Gastrocnemius medialis (tissue), 4 donors: ENCODE data around the gene HOXD10. TPM values are rescaled to one million over a fixed set of nuclear protein-coding genes. Genes with fewer than 3 reads are reported as not detected.

Experiments used
- ATAC-seq, 2 donors: fragments of 150-250 bp; one replicate each; pipeline ENCODE4 v1.9.1; 2016
- DNase-seq, 2 donors: peaks; one replicate each; pipeline ENCODE4 v3.0.0-alpha.2; 2019
- H3K27ac ChIP-seq, 4 donors: fragments of 200-600 bp; sonication (generic); 1 replicate in 1 of 4; 2 replicates in 3 of 4; pipeline ENCODE4 v1.5.1; 2016 to 2018; ENCODE audit warnings: mild to moderate bottlenecking in 2 of 4, moderate library complexity in 1 of 4
- H3K27me3 ChIP-seq, 3 donors: fragments of 200-600 bp; sonication (generic) in 2 of 3; 1 replicate in 1 of 3; 2 replicates in 2 of 3; pipeline versions ENCODE4 v1.5.1 to v1.6.0; 2016 to 2019; ENCODE audit warnings: mild to moderate bottlenecking in 1 of 3, moderate library complexity in 1 of 3
- H3K36me3 ChIP-seq, 2 donors: fragments of 200-600 bp; sonication (generic) in 1 of 2; one replicate each; pipeline ENCODE4 v1.5.1; 2017 to 2018
- H3K4me1 ChIP-seq, 2 donors: fragments of 200-600 bp; sonication (generic) in 1 of 2; one replicate each; pipeline ENCODE4 v1.5.1; 2016 to 2017; ENCODE audit warnings: mild to moderate bottlenecking in 2 of 2
- H3K4me3 ChIP-seq, 4 donors: fragments of 200-600 bp; sonication (generic) in 3 of 4; 1 replicate in 1 of 4; 2 replicates in 3 of 4; pipeline ENCODE4 v1.5.1; 2016 to 2019; ENCODE audit warnings: mild to moderate bottlenecking in 2 of 4
- H3K9me3 ChIP-seq, 3 donors: fragments of 200-600 bp; sonication (generic) in 2 of 3; 1 replicate in 1 of 3; 2 replicates in 2 of 3; pipeline ENCODE4 v1.5.1; 2016 to 2019
- CTCF ChIP-seq, 5 experiments: fragments of 450-650 bp in 3 of 5; fragments of 200-600 bp in 2 of 5; sonication (generic) in 2 of 5; IDR thresholded peaks in 4 of 5; conservative IDR thresholded peaks in 1 of 5; 1 replicate in 4 of 5; 2 replicates in 1 of 5; pipeline ENCODE4 v1.5.1; 2016 to 2019; ENCODE audit warnings: antibody characterized with exemption in 5 of 5, mild to moderate bottlenecking in 3 of 5, moderate library complexity in 3 of 5
- POLR2A ChIP-seq, 2 donors: fragments of 450-650 bp; IDR thresholded peaks; one replicate each; pipeline ENCODE4 v1.6.1; 2017; ENCODE audit warnings: antibody characterized with exemption in 2 of 2, mild to moderate bottlenecking in 2 of 2, moderate library complexity in 2 of 2
- in situ Hi-C, 4 donors: fragments of 200-750 bp; cut with MboI; loops; one replicate each; pipeline versions ENCODE4 v1.15.0 to v1.8.0; 2017; ENCODE audit warnings: low sequenced_read_pairs in 4 of 4
- intact Hi-C: fragments of 100-400 bp; cut with DNase I; formaldehyde crosslinking; loops from one replicate; pipeline ENCODE4 v1.15.1; 2023; ENCODE audit warnings: low total_unique reads
- total RNA-seq, 4 donors: library from RNA; depleted of rRNA; stranded (reverse); fragments of >200 nt; gene quantifications; one replicate each; pipeline versions ENCODE4 v1.1.0 to v1.2.3, GENCODE V29; 2016

HOXD10 gene
- total RNA-seq, 4 donors from 2014 or later: 0.15 TPM; not detected in 3

- H3K9me3 ChIP-seq: no peaks in the 10 kb centered on the region
- DNase-seq (peak in 1 of 2 donors; percentile 34), ATAC-seq (peak; percentile 63 to 71)
- peaks cover 6 to 14% of the 10 kb centered on the region in 2 donors for H3K4me1 ChIP-seq
- H3K27ac ChIP-seq: no peak overlapping the region
- peaks cover 96 to 98% (median 97%) of the 10 kb centered on the region in 3 donors for H3K27me3 ChIP-seq
- TF ChIP-seq POLR2A (IDR thresholded peaks at IDR 0.05): no peak
- TF ChIP-seq CTCF (IDR thresholded peaks at IDR 0.05 in 4 of 5, conservative IDR thresholded peaks at IDR 0.05 in 1 of 5): peak; percentile 23 to 86 (median 61)
- H3K36me3 ChIP-seq: no peaks in the 10 kb centered on the region
- in situ Hi-C loops: loop anchor here in 2 of 4 donors (25.0 kb wide), 1 partner anchor 726 kb away; no protein-coding TSS in a partner anchor
- H3K4me3 ChIP-seq: peak overlapping the region in 3 of 4 donors; percentile 5 to 30 (median 27)
- intact Hi-C loops: no loop called here
These were observed 28.3 kb upstream of the HOXD10 start for GRCh38 chr2:176088048-176088936.

- intact Hi-C loops: no loop called here
- DNase-seq (no peak), ATAC-seq (no peak)
- H3K9me3 ChIP-seq: no peaks in the 10 kb centered on the region
- no peaks in the 10 kb centered on the region for H3K36me3 ChIP-seq
- in situ Hi-C loops: loop anchor here in 2 of 4 donors (25.0 kb wide), 1 partner anchor 727 kb away; no protein-coding TSS in a partner anchor
- H3K4me1 ChIP-seq: peaks cover 6 to 12% of the 10 kb centered on the region in 2 donors
- H3K4me3 ChIP-seq: no peak overlapping the region
- TF ChIP-seq POLR2A (IDR thresholded peaks at IDR 0.05): no peak
- TF ChIP-seq CTCF (IDR thresholded peaks at IDR 0.05 in 4 of 5, conservative IDR thresholded peaks at IDR 0.05 in 1 of 5): no peak
- H3K27ac ChIP-seq: no peak overlapping the region
- H3K27me3 ChIP-seq: peaks cover 96 to 98% (median 97%) of the 10 kb centered on the region in 3 donors
These were observed 27.4 kb upstream of the HOXD10 start for GRCh38 chr2:176088937-176089842.

GRCh38 chr2:176089843-176090395 is 26.7 kb upstream of the HOXD10 start:
- Histone ChIP-seq H3K9me3 (no peaks in the 10 kb centered on the region), H3K36me3 (no peaks in the 10 kb centered on the region), H3K27ac (no peak overlapping the region), H3K4me3 (no peak overlapping the region), H3K4me1 (peaks cover 3 to 12% of the 10 kb centered on the region in 2 donors), H3K27me3 (peaks cover 96 to 98% (median 97%) of the 10 kb centered on the region in 3 donors)
- intact Hi-C loops (no loop called here), in situ Hi-C loops (loop anchor here in 2 of 4 donors (10.0 to 25.0 kb wide), 2 partner anchors 405 to 728 kb away; no protein-coding TSS in a partner anchor)
- TF ChIP-seq POLR2A (IDR thresholded peaks at IDR 0.05) (no peak), CTCF (IDR thresholded peaks at IDR 0.05 in 4 of 5, conservative IDR thresholded peaks at IDR 0.05 in 1 of 5) (no peak)
- no peak for DNase-seq
- no peak for ATAC-seq

GRCh38 chr2:176090862-176091261 is 25.7 kb upstream of the HOXD10 start:
- in situ Hi-C loops: loop anchor here in 2 of 4 donors (10.0 to 25.0 kb wide), 2 partner anchors 406 to 729 kb away; no protein-coding TSS in a partner anchor
- no peak overlapping the region for H3K27ac ChIP-seq
- no peak for TF ChIP-seq POLR2A (IDR thresholded peaks at IDR 0.05)
- no peak for TF ChIP-seq CTCF (IDR thresholded peaks at IDR 0.05 in 4 of 5, conservative IDR thresholded peaks at IDR 0.05 in 1 of 5)
- H3K4me3 ChIP-seq: no peak overlapping the region
- no peaks in the 10 kb centered on the region for H3K9me3 ChIP-seq
- intact Hi-C loops: no loop called here
- DNase-seq (no peak), ATAC-seq (no peak)
- H3K27me3 ChIP-seq: peaks cover 96 to 98% (median 97%) of the 10 kb centered on the region in 3 donors
- no peaks in the 10 kb centered on the region for H3K36me3 ChIP-seq
- H3K4me1 ChIP-seq: peaks cover 3 to 6% of the 10 kb centered on the region in 2 donors
